ENCODE measurements around the gene SLC4A5.

DNA sequence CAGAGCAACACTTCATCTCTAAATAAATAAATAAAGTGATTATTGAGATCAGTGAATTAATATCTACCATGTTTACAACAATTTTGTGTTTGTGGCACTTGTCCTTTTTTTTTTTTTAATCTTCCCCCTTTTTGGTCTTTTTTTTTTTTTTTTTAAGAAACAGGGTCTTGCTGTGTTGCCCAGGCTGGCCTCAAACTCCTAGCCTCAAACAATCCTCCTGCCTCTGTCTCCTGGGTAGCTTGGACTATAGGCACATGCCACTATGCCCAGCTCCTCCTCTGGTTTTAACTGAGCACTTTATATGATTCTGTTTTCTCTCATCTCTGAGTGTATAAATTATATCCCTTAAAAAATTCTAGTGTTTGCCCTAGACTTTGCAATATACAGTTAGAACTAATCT, 30.3 kb downstream of the SLC4A5 start:
- TF ChIP-seq POLR2A (IDR thresholded peaks at IDR 0.05) (no peak), EP300 (IDR thresholded peaks at IDR 0.05) (no peak)
- TF ChIP-seq, protein P1, sequence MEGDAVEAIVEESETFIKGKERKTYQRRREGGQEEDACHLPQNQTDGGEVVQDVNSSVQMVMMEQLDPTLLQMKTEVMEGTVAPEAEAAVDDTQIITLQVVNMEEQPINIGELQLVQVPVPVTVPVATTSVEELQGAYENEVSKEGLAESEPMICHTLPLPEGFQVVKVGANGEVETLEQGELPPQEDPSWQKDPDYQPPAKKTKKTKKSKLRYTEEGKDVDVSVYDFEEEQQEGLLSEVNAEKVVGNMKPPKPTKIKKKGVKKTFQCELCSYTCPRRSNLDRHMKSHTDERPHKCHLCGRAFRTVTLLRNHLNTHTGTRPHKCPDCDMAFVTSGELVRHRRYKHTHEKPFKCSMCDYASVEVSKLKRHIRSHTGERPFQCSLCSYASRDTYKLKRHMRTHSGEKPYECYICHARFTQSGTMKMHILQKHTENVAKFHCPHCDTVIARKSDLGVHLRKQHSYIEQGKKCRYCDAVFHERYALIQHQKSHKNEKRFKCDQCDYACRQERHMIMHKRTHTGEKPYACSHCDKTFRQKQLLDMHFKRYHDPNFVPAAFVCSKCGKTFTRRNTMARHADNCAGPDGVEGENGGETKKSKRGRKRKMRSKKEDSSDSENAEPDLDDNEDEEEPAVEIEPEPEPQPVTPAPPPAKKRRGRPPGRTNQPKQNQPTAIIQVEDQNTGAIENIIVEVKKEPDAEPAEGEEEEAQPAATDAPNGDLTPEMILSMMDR (IDR thresholded peaks at IDR 0.05) = no peak
